ENCODE data around the gene GRIPAP1.

Gene GRIPAP1, protein sequence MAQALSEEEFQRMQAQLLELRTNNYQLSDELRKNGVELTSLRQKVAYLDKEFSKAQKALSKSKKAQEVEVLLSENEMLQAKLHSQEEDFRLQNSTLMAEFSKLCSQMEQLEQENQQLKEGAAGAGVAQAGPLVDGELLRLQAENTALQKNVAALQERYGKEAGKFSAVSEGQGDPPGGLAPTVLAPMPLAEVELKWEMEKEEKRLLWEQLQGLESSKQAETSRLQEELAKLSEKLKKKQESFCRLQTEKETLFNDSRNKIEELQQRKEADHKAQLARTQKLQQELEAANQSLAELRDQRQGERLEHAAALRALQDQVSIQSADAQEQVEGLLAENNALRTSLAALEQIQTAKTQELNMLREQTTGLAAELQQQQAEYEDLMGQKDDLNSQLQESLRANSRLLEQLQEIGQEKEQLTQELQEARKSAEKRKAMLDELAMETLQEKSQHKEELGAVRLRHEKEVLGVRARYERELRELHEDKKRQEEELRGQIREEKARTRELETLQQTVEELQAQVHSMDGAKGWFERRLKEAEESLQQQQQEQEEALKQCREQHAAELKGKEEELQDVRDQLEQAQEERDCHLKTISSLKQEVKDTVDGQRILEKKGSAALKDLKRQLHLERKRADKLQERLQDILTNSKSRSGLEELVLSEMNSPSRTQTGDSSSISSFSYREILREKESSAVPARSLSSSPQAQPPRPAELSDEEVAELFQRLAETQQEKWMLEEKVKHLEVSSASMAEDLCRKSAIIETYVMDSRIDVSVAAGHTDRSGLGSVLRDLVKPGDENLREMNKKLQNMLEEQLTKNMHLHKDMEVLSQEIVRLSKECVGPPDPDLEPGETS

DNA sequence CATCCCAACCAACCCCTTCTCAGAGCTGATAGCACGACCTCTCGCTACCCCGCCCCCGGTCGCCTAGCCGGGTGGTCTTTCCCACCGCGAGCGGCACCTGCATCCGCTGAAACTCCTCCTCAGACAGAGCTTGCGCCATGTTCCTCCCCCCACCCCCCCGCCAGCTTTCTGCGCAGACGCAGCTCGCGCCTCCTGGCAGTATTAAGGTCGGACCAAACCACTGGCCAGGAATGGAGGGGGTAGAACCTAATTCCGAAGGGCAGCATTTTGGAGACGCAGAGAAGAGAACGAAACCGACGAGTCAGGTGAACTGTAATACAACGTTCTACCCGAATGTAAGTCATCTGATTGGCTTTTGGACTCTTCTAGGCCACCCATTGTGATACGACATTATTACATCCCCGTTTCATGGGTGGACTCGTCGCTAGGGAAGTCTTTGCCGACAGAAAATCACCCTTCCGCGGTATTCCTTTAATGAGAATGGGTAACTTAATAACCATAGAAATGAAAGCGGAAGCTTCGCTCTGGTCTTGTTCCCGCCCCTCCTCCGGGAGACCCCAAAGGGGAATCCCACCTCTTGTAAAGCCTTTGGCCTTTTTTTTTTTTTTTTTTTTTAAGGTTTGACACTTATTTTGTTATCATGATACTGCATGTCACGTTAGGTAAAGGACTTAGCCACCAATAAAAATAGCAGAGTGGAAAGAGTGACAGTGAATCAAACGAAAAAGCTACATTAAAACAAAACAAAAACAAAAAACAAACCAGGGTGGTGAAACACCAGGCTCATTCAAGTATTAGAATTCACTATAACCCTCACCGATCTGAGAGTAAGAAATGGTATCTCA, at the start of gene GRIPAP1:
TSS of gene GRIPAP1 (minus strand) at position 174 of the 845 bp plus-strand sequence. CDS start at position 139, 35 bp downstream.
- Mint-ChIP-seq H3K9me3 (no peaks in the 10 kb centered on the region), H3K27me3 (no peaks in the 10 kb centered on the region), H3K36me3 (ENCODE audit: low read depth) (peaks cover 25% of the 10 kb centered on the region), H3K4me1 (ENCODE audit: low read depth) (peaks cover 35% of the 10 kb centered on the region), H3K27ac (peak within 1 kb of the TSS; percentile 98), H3K4me3 (peak within 1 kb of the TSS; percentile 98)

DNA sequence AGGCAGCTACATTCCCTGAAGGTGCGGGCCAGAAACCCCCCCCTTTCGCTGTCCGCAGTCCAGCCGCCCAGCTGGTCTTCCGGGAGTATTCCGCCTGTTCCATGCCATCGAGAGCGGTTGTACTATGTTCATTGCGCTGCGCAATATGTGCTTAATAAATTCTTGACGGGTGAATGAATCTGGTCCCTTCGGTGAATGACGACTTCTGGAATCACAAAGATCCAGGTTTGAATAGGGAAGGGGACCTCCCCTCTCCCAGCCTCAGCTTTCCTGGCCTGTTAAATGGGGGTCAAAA, 41.9 kb upstream of the GRIPAP1 start:
- H3K4me3 Mint-ChIP-seq = peak overlapping the region; percentile 94
- H3K4me1 Mint-ChIP-seq (ENCODE audit: low read depth) = peaks cover 33% of the 10 kb centered on the region
- H3K36me3 Mint-ChIP-seq (ENCODE audit: low read depth) = no peaks in the 10 kb centered on the region
- H3K9me3 Mint-ChIP-seq = no peaks in the 10 kb centered on the region
- no peaks in the 10 kb centered on the region for H3K27me3 Mint-ChIP-seq
- H3K27ac Mint-ChIP-seq = peak overlapping the region; percentile 80

GRCh38 chrX:49043220-49043986, 41.3 kb upstream of the GRIPAP1 start, which contains the start of gene TFE3:
Gene TFE3, minus strand, starts transcription at chrX:49043357. Its CDS starts 131 bp downstream, at chrX:49043226.
- peaks cover 38% of the 10 kb centered on the region for H3K4me1 Mint-ChIP-seq (ENCODE audit: low read depth)
- H3K27me3 Mint-ChIP-seq = no peaks in the 10 kb centered on the region
- H3K36me3 Mint-ChIP-seq (ENCODE audit: low read depth) = peaks cover 5% of the 10 kb centered on the region
- peak within 1 kb of the TSS; percentile 94 for H3K4me3 Mint-ChIP-seq
- H3K9me3 Mint-ChIP-seq = no peaks in the 10 kb centered on the region
- H3K27ac Mint-ChIP-seq = peak within 1 kb of the TSS; percentile 92

- Mint-ChIP-seq H3K9me3 (no peaks in the 10 kb centered on the region), H3K36me3 (ENCODE audit: low read depth) (peaks cover 8% of the 10 kb centered on the region), H3K4me1 (ENCODE audit: low read depth) (peaks cover 38% of the 10 kb centered on the region), H3K27me3 (no peaks in the 10 kb centered on the region), H3K4me3 (peak overlapping the region; percentile 94), H3K27ac (peak overlapping the region; percentile 92)
Measured at GRCh38 chrX:49042581-49043219, 40.6 kb upstream of the GRIPAP1 start.

DNA sequence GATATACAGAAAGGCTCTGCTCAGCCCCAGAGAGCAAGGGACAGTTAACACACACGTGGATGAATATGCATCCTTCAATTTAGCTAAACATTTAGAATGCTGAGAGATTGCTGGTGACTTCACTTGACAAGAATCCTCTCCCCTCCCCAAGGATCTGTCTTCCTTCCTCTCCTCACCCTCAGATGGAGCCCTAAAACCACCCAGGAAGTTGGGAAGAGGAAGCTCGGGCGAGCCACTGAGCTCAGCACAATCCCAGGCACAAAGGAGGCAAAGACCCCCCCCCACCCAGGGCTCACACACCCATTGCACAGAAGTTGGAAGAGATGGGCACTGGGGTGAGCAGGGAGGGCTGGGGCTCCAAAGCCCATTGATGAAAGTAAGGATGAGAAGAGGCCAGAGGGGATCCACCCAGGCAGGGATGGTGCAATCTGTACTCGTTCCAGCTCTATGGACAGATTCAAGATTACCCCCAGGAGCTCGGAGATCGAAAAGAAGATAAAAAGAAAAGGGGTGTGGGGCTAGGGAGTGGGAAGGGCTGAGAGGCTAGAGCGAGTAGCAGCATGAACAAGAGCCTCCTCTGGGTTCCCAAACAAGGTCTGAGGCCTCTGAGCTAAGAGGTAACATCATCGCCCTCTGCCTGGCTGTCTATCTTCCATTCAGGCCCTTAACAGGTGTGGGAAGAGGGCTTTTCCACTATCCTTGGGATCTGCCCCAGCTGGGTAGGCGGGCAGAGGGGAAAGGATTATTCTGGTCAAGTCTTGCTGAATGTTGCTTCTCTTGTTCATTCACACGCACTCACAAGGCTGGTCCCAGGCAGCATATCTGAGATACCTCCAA, 39.9 kb upstream of the GRIPAP1 start:
- Mint-ChIP-seq H3K27ac (peak overlapping the region; percentile 92), H3K36me3 (ENCODE audit: low read depth) (peaks cover 11% of the 10 kb centered on the region), H3K4me3 (peak overlapping the region; percentile 94), H3K9me3 (no peaks in the 10 kb centered on the region), H3K4me1 (ENCODE audit: low read depth) (peaks cover 38% of the 10 kb centered on the region), H3K27me3 (no peaks in the 10 kb centered on the region)

GRCh38 chrX:49040376-49040955, 38.4 kb upstream of the GRIPAP1 start:
- peak overlapping the region; percentile 49 for H3K27ac Mint-ChIP-seq
- H3K4me1 Mint-ChIP-seq (ENCODE audit: low read depth) = peaks cover 38% of the 10 kb centered on the region
- no peak overlapping the region for H3K4me3 Mint-ChIP-seq
- no peaks in the 10 kb centered on the region for H3K27me3 Mint-ChIP-seq
- H3K9me3 Mint-ChIP-seq = no peaks in the 10 kb centered on the region
- H3K36me3 Mint-ChIP-seq (ENCODE audit: low read depth) = peaks cover 11% of the 10 kb centered on the region

GRCh38 chrX:49039598-49040375, 37.7 kb upstream of the GRIPAP1 start:
- Mint-ChIP-seq H3K9me3 (no peaks in the 10 kb centered on the region), H3K4me3 (peak overlapping the region; percentile 47), H3K27ac (peak overlapping the region; percentile 61), H3K4me1 (ENCODE audit: low read depth) (peaks cover 38% of the 10 kb centered on the region), H3K36me3 (ENCODE audit: low read depth) (peaks cover 12% of the 10 kb centered on the region), H3K27me3 (no peaks in the 10 kb centered on the region)

DNA sequence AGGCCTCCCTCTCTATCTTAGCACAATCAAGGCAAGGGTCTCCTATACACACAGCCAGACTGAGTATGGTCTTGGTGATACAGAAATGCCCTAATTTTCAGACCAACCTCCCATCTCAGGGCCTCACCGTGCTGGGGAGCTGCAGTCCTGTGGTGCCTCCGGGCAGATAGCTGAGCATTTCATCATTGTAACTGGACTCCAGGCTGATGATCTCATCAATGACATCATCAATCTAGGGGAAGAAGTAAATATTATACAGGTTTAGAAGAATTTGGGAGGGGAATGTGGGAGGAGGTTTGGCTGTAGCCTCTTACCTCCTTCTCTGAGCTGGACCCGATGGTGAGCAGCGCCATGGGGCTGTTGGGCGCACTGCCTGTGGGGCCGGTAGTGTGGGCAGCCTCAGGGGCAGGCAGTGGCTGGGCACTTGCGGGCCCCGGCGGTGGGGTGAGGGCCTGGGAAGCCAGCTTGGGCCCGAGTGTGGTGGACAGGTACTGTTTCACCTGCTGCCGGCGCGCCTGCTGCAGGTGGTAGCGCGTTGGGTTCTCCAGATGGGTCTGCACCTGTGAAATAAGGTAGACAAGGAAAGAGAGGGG, 35.9 kb upstream of the GRIPAP1 start:
- H3K4me3 Mint-ChIP-seq = no peak overlapping the region
- peak overlapping the region; percentile 45 for H3K27ac Mint-ChIP-seq
- no peaks in the 10 kb centered on the region for H3K9me3 Mint-ChIP-seq
- peaks cover 33% of the 10 kb centered on the region for H3K4me1 Mint-ChIP-seq (ENCODE audit: low read depth)
- H3K36me3 Mint-ChIP-seq (ENCODE audit: low read depth) = peaks cover 26% of the 10 kb centered on the region
- no peaks in the 10 kb centered on the region for H3K27me3 Mint-ChIP-seq

- peaks cover 25% of the 10 kb centered on the region for H3K36me3 Mint-ChIP-seq (ENCODE audit: low read depth)
- H3K9me3 Mint-ChIP-seq = no peaks in the 10 kb centered on the region
- no peaks in the 10 kb centered on the region for H3K27me3 Mint-ChIP-seq
- no peak overlapping the region for H3K27ac Mint-ChIP-seq
- H3K4me1 Mint-ChIP-seq (ENCODE audit: low read depth) = no peaks in the 10 kb centered on the region
- no peak overlapping the region for H3K4me3 Mint-ChIP-seq
Measured at GRCh38 chrX:49030283-49030682, 28.2 kb upstream of the GRIPAP1 start.

DNA sequence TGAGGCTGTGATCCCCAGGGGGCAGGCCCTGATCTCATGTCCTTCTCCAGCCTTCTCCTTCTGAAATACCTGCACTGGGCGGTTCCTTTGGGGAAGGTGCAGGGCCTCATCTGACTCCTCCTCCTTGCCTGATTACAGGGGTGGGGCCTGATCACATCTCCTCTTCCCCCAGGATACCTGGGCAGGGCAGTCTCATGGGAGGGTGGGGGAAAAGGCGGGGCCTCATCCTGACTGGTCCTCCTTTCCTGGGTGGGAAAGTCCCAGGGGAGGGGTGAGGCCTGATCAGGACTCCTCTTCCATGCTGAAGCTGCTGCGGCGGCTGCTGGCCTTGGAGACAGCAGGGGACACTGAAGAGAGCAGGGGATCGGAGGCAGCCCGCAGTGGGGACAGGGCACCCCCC, 27.8 kb upstream of the GRIPAP1 start:
- no peak overlapping the region for H3K27ac Mint-ChIP-seq
- no peaks in the 10 kb centered on the region for H3K9me3 Mint-ChIP-seq
- H3K4me3 Mint-ChIP-seq = no peak overlapping the region
- peaks cover 24% of the 10 kb centered on the region for H3K36me3 Mint-ChIP-seq (ENCODE audit: low read depth)
- no peaks in the 10 kb centered on the region for H3K27me3 Mint-ChIP-seq
- H3K4me1 Mint-ChIP-seq (ENCODE audit: low read depth) = no peaks in the 10 kb centered on the region

GRCh38 chrX:49019599-49020249, 17.7 kb upstream of the GRIPAP1 start:
- no peaks in the 10 kb centered on the region for H3K4me1 Mint-ChIP-seq (ENCODE audit: low read depth)
- no peaks in the 10 kb centered on the region for H3K27me3 Mint-ChIP-seq
- no peak overlapping the region for H3K4me3 Mint-ChIP-seq
- H3K9me3 Mint-ChIP-seq = no peaks in the 10 kb centered on the region
- H3K36me3 Mint-ChIP-seq (ENCODE audit: low read depth) = no peaks in the 10 kb centered on the region
- no peak overlapping the region for H3K27ac Mint-ChIP-seq
